COLO668 (cell line): ENCODE measurements around the gene HILPDA.
A peak's percentile ranks its signal among the peaks of the same experiment; 100 is the strongest.
"Not testable (repeated sequence)": the region's sequence is repeated elsewhere in the genome, so short reads cannot be mapped to it uniquely, and the experiment has no call there.

ENCODE experiments used
- DNase-seq: peaks from one replicate; lab custom pipeline; 2025; ENCODE audit not compliant: unreplicated experiment; lab: John Stamatoyannopoulos, UW

Gene HILPDA

DNA sequence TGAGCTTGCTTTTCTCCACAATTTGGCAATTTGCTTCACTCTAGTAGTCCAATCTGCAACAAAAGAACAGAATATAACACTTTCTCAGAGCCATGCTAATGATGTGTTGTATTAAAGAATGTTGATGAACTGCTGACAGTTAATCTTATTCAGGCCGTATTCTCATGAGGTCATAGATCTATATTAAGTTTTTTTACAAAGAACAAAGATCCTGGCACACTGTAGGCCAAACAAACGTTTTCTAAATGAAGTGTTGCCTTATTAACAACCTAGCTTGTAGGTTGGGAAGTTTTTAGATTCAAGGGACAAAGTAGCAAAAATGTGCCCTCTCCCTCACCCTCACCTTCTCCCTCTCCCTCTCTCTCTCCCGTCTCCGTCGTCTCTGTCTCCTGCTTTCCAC, 6.8 kb downstream of the HILPDA start:
- DNase-seq = no peak

DNA sequence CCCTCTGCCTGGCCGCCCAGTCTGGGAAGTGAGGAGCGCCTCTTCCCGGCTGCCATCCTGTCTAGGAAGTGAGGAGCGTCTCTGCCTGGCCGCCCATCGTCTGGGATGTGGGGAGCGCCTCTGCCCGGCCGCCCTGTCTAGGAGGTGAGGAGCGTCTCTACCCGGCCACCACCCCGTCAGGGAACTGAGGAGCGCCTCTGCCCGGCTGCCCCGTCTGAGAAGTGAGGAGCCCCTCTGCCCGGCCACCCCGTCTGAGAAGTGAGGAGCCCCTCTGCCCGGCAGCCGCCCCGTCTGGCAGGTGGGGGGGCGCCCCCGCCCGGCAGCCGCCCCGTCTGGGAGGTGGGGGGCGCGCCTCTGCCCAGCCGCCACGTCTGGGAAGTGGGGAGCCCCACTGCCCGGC, 7.7 kb downstream of the HILPDA start:
- DNase-seq = not testable (repeated sequence)

DNA sequence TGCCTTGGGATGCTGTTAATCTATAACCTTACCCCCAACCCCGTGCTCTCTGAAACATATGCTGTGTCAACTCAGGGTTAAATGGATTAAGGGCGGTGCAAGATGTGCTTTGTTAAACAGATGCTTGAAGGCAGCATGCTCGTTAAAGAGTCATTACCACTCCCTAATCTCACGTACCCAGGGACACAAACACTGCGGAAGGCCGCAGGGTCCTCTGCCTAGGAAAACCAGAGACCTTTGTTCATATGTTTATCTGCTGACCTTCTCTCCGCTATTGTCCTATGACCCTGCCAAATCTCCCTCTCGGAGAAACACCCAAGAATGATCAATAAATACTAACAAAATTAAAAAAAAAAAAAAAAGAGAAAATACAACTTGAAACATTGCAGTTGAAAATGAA, 8.3 kb downstream of the HILPDA start:
- not testable (repeated sequence) for DNase-seq

DNA sequence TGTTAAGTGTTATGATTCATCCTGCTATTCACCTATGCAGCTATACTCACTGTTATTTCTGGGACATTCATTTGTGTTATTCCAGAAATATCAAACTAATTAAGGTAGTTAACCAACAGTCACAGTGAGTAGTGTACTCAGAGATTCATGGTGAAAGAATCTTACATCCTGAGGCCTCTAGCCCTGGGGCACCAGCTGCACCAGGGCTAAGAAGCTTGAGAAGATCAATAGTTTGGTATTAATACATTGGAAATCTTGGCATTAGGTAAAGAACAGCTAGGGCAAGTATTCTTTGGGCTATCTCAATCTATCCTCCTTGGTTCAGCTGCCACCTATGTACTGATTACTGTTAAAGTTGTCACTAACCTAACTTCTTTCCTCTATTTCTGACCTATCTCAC, 11.2 kb downstream of the HILPDA start:
- not testable (repeated sequence) for DNase-seq

DNA sequence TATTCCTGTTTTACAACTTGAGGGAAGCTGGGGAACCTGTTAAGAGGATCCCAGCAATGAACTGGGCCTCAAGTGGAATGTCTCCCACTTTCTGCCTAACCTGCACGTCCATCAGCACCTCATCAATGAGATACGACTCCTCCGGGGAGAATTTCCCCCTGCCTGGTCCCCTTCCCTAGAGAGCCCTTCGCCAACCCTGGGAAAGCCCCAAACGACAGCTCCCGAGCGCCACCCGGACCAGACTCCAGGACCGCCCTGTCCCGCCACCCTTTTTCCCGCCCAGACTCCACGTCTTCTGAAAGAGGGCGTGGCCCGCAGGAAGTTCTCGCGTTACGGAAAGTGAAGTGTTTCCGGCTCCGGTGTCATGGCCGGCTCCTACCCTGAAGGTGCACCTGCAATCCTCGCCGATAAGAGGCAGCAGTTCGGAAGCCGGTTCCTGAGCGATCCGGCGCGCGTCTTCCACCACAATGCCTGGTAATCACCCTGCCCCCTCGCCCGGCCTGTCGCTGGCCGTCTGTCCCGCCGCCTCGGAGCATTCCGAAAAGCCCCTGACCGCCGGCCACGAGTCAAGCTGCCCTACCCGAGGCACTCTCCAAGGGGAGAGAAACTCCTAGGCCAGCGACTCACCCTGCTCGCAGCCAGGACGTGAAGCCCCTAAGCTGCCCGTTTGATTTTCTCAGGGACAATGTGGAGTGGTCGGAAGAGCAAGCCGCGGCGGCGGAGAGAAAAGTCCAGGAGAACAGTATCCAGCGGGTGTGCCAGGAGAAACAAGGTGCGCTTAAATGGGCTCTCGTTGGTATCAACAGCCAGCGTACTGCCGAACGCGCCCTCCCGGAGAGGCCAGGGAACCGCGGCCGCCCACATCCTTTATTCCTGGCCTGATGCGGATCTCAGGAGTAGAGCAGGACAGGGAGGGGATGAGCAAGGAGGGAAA, 21.0 kb downstream of the HILPDA start, which contains the start of gene METTL2B:
TSS of gene METTL2B (plus strand) at position 347 of the 934 bp plus-strand sequence. CDS start at position 365, 18 bp downstream.
- DNase-seq = peak; percentile 94

DNA sequence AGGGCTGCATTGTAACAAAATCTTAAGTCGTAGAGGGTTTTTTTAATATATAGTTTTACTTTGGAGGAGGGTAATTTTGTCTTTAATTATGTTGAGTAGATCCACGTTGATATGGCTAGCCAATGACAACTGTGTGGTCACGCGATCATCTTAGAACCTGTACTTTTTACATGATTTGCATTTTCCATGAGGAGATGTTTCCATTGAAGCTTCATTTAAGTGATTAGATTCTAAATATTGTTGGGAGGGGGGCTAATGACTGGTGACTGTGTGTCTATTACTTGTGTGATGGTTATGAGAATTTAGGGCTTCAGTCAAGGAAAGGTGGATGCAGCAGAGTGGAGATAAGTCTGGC, 21.6 kb downstream of the HILPDA start:
- not testable (repeated sequence) for DNase-seq

DNA sequence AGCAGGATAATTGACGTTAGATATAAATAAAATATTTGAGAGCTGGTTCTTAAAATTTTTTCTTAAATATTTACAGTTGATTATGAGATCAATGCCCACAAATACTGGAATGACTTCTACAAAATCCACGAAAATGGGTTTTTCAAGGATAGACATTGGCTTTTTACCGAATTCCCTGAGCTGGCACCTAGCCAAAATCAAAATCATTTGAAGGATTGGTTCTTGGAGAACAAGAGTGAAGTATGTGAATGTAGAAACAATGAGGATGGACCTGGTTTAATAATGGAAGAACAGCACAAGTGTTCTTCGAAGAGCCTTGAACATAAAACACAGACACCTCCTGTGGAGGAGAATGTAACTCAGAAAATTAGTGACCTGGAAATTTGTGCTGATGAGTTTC, 23.4 kb downstream of the HILPDA start:
- DNase-seq = not testable (repeated sequence)

DNA sequence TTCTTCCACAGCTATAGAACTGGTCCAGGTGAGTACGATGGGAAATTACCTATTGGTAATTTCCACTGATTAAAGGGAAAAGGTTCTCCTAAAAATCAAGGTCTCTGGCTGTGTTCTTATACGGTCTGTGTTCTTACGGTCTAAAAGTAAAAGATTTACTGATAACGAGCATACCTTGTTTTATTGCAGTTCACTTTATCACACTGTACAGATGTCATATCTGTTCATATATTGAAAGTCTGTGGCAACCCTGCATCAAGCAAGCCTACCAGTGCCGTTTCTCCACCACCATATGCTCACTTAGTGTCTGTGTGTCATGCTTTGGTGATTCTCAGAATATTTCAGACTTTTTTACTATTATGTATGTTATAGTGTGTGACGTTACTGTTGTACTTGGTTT, 32.5 kb downstream of the HILPDA start:
- not testable (repeated sequence) for DNase-seq

DNA sequence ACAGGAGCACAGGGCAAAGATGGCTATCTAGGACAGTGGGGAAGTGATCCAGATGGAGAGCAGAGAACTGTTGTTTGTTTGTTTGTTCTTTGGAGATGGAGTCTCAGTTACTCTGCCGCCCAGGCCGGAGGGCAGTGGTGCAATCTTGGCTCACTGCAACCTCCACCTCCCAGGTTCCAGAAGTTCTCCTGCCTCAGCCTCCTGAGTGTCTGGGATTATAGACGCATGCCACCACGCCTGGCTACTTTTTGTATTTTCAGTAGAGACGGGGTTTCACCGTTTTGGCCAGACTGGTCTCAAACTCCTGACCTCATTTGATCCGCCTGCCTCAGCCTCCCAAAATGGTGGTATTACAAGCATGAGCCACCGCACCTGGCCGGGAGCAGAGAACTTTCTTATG, 41.7 kb downstream of the HILPDA start:
- DNase-seq = no peak

DNA sequence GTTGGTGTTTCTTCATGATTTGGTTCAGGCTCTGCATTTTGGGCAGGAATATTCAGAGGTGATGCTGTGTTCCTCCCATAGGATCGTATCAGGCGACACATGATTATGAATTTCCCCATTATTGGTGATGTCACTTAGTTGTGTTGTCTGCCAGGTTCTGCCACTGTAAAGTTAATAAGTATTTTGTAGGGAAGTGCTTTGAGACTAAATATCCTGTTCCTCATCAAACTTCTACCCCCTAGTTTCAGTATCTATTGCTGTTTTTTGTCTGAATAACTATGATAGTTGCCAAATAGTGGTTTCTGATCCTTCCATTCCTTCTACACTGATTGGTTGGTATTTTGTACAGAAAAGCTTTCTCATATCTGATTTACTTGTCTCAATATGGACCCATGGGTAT, 49.7 kb downstream of the HILPDA start:
- not testable (repeated sequence) for DNase-seq

DNA sequence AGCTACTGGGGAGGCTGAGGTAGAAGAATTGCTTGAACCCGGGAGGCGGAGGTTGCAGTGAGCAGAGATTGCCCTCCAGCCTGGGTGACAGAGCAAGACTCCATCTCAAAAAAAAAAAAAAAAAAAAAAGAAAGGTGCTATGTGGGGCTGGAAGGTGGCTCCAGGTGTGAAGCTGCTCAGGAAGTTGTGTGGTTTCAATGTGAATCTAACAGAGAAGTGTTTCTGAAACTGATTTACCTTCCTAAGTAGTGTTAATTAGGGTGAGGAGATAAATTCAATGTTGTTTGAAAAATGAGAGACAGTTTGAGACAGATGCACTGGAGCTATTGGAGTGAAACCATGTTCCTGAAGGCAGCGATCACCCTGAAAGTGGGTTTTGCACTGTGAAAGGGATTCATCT, 51.1 kb downstream of the HILPDA start:
- not testable (repeated sequence) for DNase-seq

DNA sequence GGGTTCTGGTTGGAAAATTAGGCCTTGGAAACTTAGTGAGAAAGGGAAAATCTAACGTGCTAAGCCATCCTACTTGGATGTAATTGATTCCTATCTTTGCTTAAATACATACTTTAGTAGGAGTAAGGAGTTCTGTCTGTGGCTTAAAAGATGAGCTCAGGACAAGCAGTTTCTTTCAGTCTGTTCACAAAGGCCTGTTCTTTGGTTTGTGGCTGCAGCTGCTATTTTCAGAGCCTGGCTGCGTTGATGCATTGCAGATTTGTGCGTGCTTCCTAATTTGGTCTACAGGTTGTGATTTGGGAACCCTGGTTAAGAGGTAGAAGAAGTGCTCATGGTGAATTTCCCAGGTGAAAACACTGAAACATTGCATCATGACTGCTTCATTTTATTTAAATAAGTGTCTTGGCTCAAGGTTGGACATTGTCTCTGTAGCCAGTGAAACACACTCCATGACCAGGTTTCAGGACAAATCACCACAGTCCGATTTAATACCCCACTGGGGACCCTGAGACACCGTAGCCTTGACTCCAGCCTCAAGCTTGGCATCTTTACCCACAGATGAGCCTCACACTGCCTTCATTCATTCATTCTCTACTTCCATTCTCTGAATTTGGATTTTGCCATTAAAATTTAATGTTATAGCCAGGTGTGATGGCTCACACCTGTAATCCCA, 51.8 kb downstream of the HILPDA start:
- DNase-seq = not testable (repeated sequence)
